Activated CD4-positive, alpha-beta memory T cell treated with anti-CD3 and anti-CD28 coated beads for 36 hours (primary cell): Measurements from ENCODE around the gene ABHD16B. TPM values are rescaled to one million over a fixed set of nuclear protein-coding genes. Genes with fewer than 3 reads are reported as not detected.
"Not testable (repeated sequence)": the region's sequence is repeated elsewhere in the genome, so short reads cannot be mapped to it uniquely, and the experiment has no call there.

ENCODE experiments used
- CTCF ChIA-PET: fragments of 350-600 bp; sonication (Branson Sonifier 250); formaldehyde crosslinking; loops from one replicate; lab custom pipeline; 2021; ENCODE audit warnings: antibody characterized with exemption, inconsistent platforms; lab: Charles Lee
- POLR2A ChIA-PET: fragments of 350-600 bp; sonication (Branson Sonifier 250); formaldehyde crosslinking; loops from one replicate; lab custom pipeline; 2021; ENCODE audit warnings: antibody characterized with exemption; lab: Charles Lee
- DNase-seq: peaks from one replicate; pipeline ENCODE4 v3.0.0-alpha.2; 2020
- H3K27ac Mint-ChIP-seq: one replicate; pipeline ENCODE4 v1.8.0; 2021; ENCODE audit warnings: mixed read lengths
- H3K27me3 Mint-ChIP-seq: one replicate; pipeline ENCODE4 v1.8.0; 2021; ENCODE audit warnings: mixed read lengths
- H3K36me3 Mint-ChIP-seq: one replicate; pipeline ENCODE4 v1.8.0; 2021; ENCODE audit warnings: mixed read lengths
- H3K4me1 Mint-ChIP-seq: one replicate; pipeline ENCODE4 v1.8.0; 2021; ENCODE audit warnings: low read depth, mixed read lengths
- H3K4me3 Mint-ChIP-seq: one replicate; pipeline ENCODE4 v1.8.0; 2021; ENCODE audit warnings: mild to moderate bottlenecking, mixed read lengths
- H3K9me3 Mint-ChIP-seq: one replicate; pipeline ENCODE4 v1.8.0; 2021; ENCODE audit warnings: mixed read lengths
- intact Hi-C: fragments of 100-400 bp; cut with micrococcal nuclease; formaldehyde crosslinking; loops from one replicate; pipeline ENCODE4 v1.15.1; 2023
- total RNA-seq, 2 experiments: library from RNA; stranded (reverse); gene quantifications; one replicate each; pipeline ENCODE4 v1.2.3, GENCODE V29; 2021

Gene ABHD16B
- total RNA-seq, 2 experiments from 2014 or later: not detected

- intact Hi-C loops: no loop called here
- Mint-ChIP-seq H3K9me3 (no peaks in the 10 kb centered on the region), H3K36me3 (peaks cover 21% of the 10 kb centered on the region), H3K27ac (no peak overlapping the region), H3K4me3 (no peak overlapping the region), H3K4me1 (peaks cover 35% of the 10 kb centered on the region), H3K27me3 (no peaks in the 10 kb centered on the region)
- ChIA-PET CTCF (no interaction called here), POLR2A (no interaction called here)
- no peak for DNase-seq
Measured at GRCh38 chr20:63860325-63861051, 810 bp upstream of the ABHD16B start.

GRCh38 chr20:63861981-63862901 lies 943 bp downstream of the ABHD16B start:
- CTCF ChIA-PET: interaction anchor here (0.7 to 3.1 kb wide), 2 partner anchors 76 to 325 kb away, joined by 3 to 30 read pairs; partner anchors contain the start of gene PTK6
- H3K27me3 Mint-ChIP-seq: no peaks in the 10 kb centered on the region
- POLR2A ChIA-PET: interaction anchor here (0.7 to 1.5 kb wide), 2 partner anchors 15 to 325 kb away, joined by 3 read pairs; partner anchors contain the start of gene PTK6
- intact Hi-C loops: no loop called here
- H3K36me3 Mint-ChIP-seq: peaks cover 26% of the 10 kb centered on the region
- H3K27ac Mint-ChIP-seq: no peak overlapping the region
- H3K4me3 Mint-ChIP-seq: no peak overlapping the region
- no peaks in the 10 kb centered on the region for H3K9me3 Mint-ChIP-seq
- no peak for DNase-seq
- H3K4me1 Mint-ChIP-seq: peaks cover 38% of the 10 kb centered on the region

GRCh38 chr20:63863021-63863797 lies 1.9 kb downstream of the ABHD16B start:
- DNase-seq: no peak
- intact Hi-C loops: no loop called here
- H3K27ac Mint-ChIP-seq: peak overlapping the region; percentile 87
- peaks cover 29% of the 10 kb centered on the region for H3K36me3 Mint-ChIP-seq
- ChIA-PET CTCF (interaction anchor here (0.7 to 3.5 kb wide), 8 partner anchors 40 to 326 kb away, joined by 3 to 36 read pairs (median 10); partner anchors contain the start of genes ARFRP1, PRPF6, PTK6 and SAMD10), POLR2A (interaction anchor here (0.7 to 1.5 kb wide), 2 partner anchors 16 to 326 kb away, joined by 3 read pairs; partner anchors contain the start of gene PTK6)
- H3K27me3 Mint-ChIP-seq: no peaks in the 10 kb centered on the region
- peak overlapping the region; percentile 78 for H3K4me3 Mint-ChIP-seq
- peaks cover 39% of the 10 kb centered on the region for H3K4me1 Mint-ChIP-seq
- H3K9me3 Mint-ChIP-seq: no peaks in the 10 kb centered on the region

GRCh38 chr20:63863798-63864544 lies 2.7 kb downstream of the ABHD16B start:
- Mint-ChIP-seq H3K9me3 (no peaks in the 10 kb centered on the region), H3K4me1 (peaks cover 34% of the 10 kb centered on the region), H3K27me3 (no peaks in the 10 kb centered on the region), H3K36me3 (peaks cover 32% of the 10 kb centered on the region), H3K4me3 (peak overlapping the region; percentile 78), H3K27ac (peak overlapping the region; percentile 87)
- POLR2A ChIA-PET: interaction anchor here (0.9 to 2.0 kb wide), 5 partner anchors 9 to 327 kb away, joined by 3 to 15 read pairs (median 6); partner anchors contain the start of genes LIME1, PRPF6, PTK6 and SAMD10
- DNase-seq: peak; percentile 89
- intact Hi-C loops: loop anchor here (1.0 to 2.0 kb wide), 6 partner anchors 13 to 326 kb away; partner anchors contain the start of genes ARFRP1, DNAJC5 and PRPF6
- CTCF ChIA-PET: interaction anchor here (1.0 to 3.8 kb wide), 11 partner anchors 13 to 343 kb away, joined by 3 to 36 read pairs (median 8); partner anchors contain the start of genes ARFRP1, PPDPF, PRPF6 and PTK6

- ChIA-PET CTCF (interaction anchor here (0.8 to 3.8 kb wide), 14 partner anchors 9 to 344 kb away, joined by 3 to 36 read pairs (median 8); partner anchors contain the start of genes ARFRP1, DNAJC5, PPDPF and PRPF6), POLR2A (interaction anchor here (0.7 to 2.0 kb wide), 13 partner anchors 9 to 343 kb away, joined by 3 to 15 read pairs (median 4); partner anchors contain the start of genes ARFRP1, LIME1, PRPF6 and PTK6)
- peaks cover 38% of the 10 kb centered on the region for H3K36me3 Mint-ChIP-seq
- no peaks in the 10 kb centered on the region for H3K9me3 Mint-ChIP-seq
- intact Hi-C loops: loop anchor here (1.0 to 2.0 kb wide), 6 partner anchors 14 to 326 kb away; partner anchors contain the start of genes ARFRP1, DNAJC5 and PRPF6
- DNase-seq: no peak
- H3K4me3 Mint-ChIP-seq: peak overlapping the region; percentile 78
- peaks cover 32% of the 10 kb centered on the region for H3K4me1 Mint-ChIP-seq
- H3K27me3 Mint-ChIP-seq: no peaks in the 10 kb centered on the region
- H3K27ac Mint-ChIP-seq: peak overlapping the region; percentile 87
Measured at GRCh38 chr20:63864545-63864977, 3.3 kb downstream of the ABHD16B start.

GRCh38 chr20:63864978-63865640 lies 3.8 kb downstream of the ABHD16B start, which contains the start of gene TPD52L2:
Gene TPD52L2 (plus strand): TSS chr20:63865270. CDS start chr20:63865366, 96 bp downstream.
- Mint-ChIP-seq H3K36me3 (peaks cover 40% of the 10 kb centered on the region), H3K9me3 (no peaks in the 10 kb centered on the region), H3K4me3 (peak within 1 kb of the TSS; percentile 78), H3K4me1 (peaks cover 32% of the 10 kb centered on the region), H3K27ac (peak within 1 kb of the TSS; percentile 87), H3K27me3 (no peaks in the 10 kb centered on the region)
- intact Hi-C loops: loop anchor here (1.0 to 2.0 kb wide), 8 partner anchors 8 to 327 kb away; partner anchors contain the start of genes ARFRP1, DNAJC5 and PRPF6
- ChIA-PET CTCF (interaction anchor here (0.8 to 3.8 kb wide), 17 partner anchors 9 to 344 kb away, joined by 3 to 36 read pairs (median 4); partner anchors contain the start of genes ARFRP1, DNAJC5, LIME1 and PPDPF), POLR2A (interaction anchor here (0.7 to 2.0 kb wide), 17 partner anchors 9 to 344 kb away, joined by 3 to 15 read pairs (median 3); partner anchors contain the start of genes ARFRP1, LIME1, LKAAEAR1 and PRPF6)
- DNase-seq: peak; percentile 99

GRCh38 chr20:63867042-63867441 lies 5.7 kb downstream of the ABHD16B start:
- DNase-seq, H3K9me3 Mint-ChIP-seq, H3K27ac Mint-ChIP-seq, H3K27me3 Mint-ChIP-seq, intact Hi-C loops: not testable (repeated sequence)
- Mint-ChIP-seq H3K4me3 (peak overlapping the region; percentile 35), H3K4me1 (peaks cover 32% of the 10 kb centered on the region), H3K36me3 (peaks cover 37% of the 10 kb centered on the region)
- ChIA-PET CTCF (interaction anchor here (3.5 to 3.8 kb wide), 2 partner anchors 106 to 161 kb away, joined by 17 to 36 read pairs; partner anchors contain the start of genes ARFRP1 and ZGPAT), POLR2A (interaction anchor here (0.6 to 0.7 kb wide), 2 partner anchors 27 to 50 kb away, joined by 3 read pairs; no protein-coding TSS in a partner anchor)

- CTCF ChIA-PET: no interaction called here
- POLR2A ChIA-PET: no interaction called here
Measured at GRCh38 chr20:63868264-63868663, 7.0 kb downstream of the ABHD16B start.

GRCh38 chr20:63873477-63873971 lies 12.2 kb downstream of the ABHD16B start:
- no peaks in the 10 kb centered on the region for H3K27me3 Mint-ChIP-seq
- POLR2A ChIA-PET: interaction anchor here (0.6 to 1.3 kb wide), 6 partner anchors 9 to 345 kb away, joined by 3 to 8 read pairs (median 3); partner anchors contain the start of gene TPD52L2
- DNase-seq: peak; percentile 77
- H3K9me3 Mint-ChIP-seq: no peaks in the 10 kb centered on the region
- H3K36me3 Mint-ChIP-seq: peaks cover 46% of the 10 kb centered on the region
- CTCF ChIA-PET: interaction anchor here (0.5 to 2.1 kb wide), 6 partner anchors 8 to 107 kb away, joined by 3 to 7 read pairs (median 3); partner anchors contain the start of genes SAMD10 and TPD52L2
- peak overlapping the region; percentile 26 for H3K4me3 Mint-ChIP-seq
- H3K27ac Mint-ChIP-seq: peak overlapping the region; percentile 91
- peaks cover 12% of the 10 kb centered on the region for H3K4me1 Mint-ChIP-seq
- intact Hi-C loops: loop anchor here (1.0 to 2.0 kb wide), 2 partner anchors 8 to 23 kb away; partner anchors contain the start of gene TPD52L2

More at GRCh38 chr20:63868264-63868663, 7.0 kb downstream of the ABHD16B start:
- Mint-ChIP-seq H3K36me3 (peaks cover 41% of the 10 kb centered on the region), H3K4me1 (peaks cover 32% of the 10 kb centered on the region), H3K27ac (no peak overlapping the region), H3K4me3 (no peak overlapping the region), H3K9me3 (no peaks in the 10 kb centered on the region), H3K27me3 (no peaks in the 10 kb centered on the region)
- intact Hi-C loops: no loop called here
- DNase-seq: no peak
